ENCODE measurements around the gene ZNF831. TPM values are rescaled to one million over a fixed set of nuclear protein-coding genes. Genes with fewer than 3 reads are reported as not detected.

The ZNF831 gene
- total RNA-seq, 3 donors from 2014 or later (not counting 1 experiment from before 2014, with no cell fraction given), result 24.8 to 42.0 (median 40.2) TPM

GRCh38 chr20:59170406-59171349, 7.1 kb downstream of the ZNF831 start:
- WGBS (ENCODE audit: insufficient coverage), result 85% methylated on average over 6 of the region's 6 CpGs
- no peak for TF ChIP-seq CTCF (IDR thresholded peaks at IDR 0.05)
- H3K27ac Mint-ChIP-seq, result peak overlapping the region; percentile 81 to 100
- peaks cover 84 to 90% of the 10 kb centered on the region in 2 donors for H3K4me1 Mint-ChIP-seq
- H3K9me3 Mint-ChIP-seq, result peaks cover 0 to 3% of the 10 kb centered on the region in 2 donors
- H3K36me3 Mint-ChIP-seq, result no peaks in the 10 kb centered on the region
- DNase-seq (no peak), ATAC-seq (peak in 1 of 3 donors; percentile 32)
- H3K27me3 ChIP-seq (ENCODE audit: control insufficient read depth, insufficient read depth, low read length), result no peaks in the 10 kb centered on the region
- peaks cover 23% of the 10 kb centered on the region for H3K4me1 ChIP-seq (ENCODE audit: control insufficient read depth, insufficient read depth, low read length)
- no peak overlapping the region for H3K27ac ChIP-seq (ENCODE audit: low read length)
- H3K4me3 Mint-ChIP-seq, result no peak overlapping the region
- intact Hi-C loops (cut with micrococcal nuclease), result no loop called here
- peaks cover 18% of the 10 kb centered on the region for H3K36me3 ChIP-seq (ENCODE audit: control insufficient read depth, insufficient read depth, low read length)
- H3K4me3 ChIP-seq (ENCODE audit: low read length), result no peak overlapping the region
- no peaks in the 10 kb centered on the region for H3K9me3 ChIP-seq (ENCODE audit: control insufficient read depth, insufficient read depth, low read length)
- H3K27me3 Mint-ChIP-seq (ENCODE audit: low read depth in 2 of 2), result no peaks in the 10 kb centered on the region

- no peak for ATAC-seq
- peak overlapping the region; percentile 81 to 100 for H3K27ac Mint-ChIP-seq
- H3K4me3 Mint-ChIP-seq, result no peak overlapping the region
- peaks cover 83 to 90% of the 10 kb centered on the region in 2 donors for H3K4me1 Mint-ChIP-seq
- no peaks in the 10 kb centered on the region for H3K27me3 Mint-ChIP-seq (ENCODE audit: low read depth in 2 of 2)
- Histone ChIP-seq H3K9me3 (ENCODE audit: control insufficient read depth, insufficient read depth, low read length) (no peaks in the 10 kb centered on the region), H3K27ac (ENCODE audit: low read length) (no peak overlapping the region), H3K4me1 (ENCODE audit: control insufficient read depth, insufficient read depth, low read length) (peaks cover 28% of the 10 kb centered on the region), H3K4me3 (ENCODE audit: low read length) (no peak overlapping the region), H3K27me3 (ENCODE audit: control insufficient read depth, insufficient read depth, low read length) (no peaks in the 10 kb centered on the region), H3K36me3 (ENCODE audit: control insufficient read depth, insufficient read depth, low read length) (peaks cover 23% of the 10 kb centered on the region)
- no peak for TF ChIP-seq CTCF (IDR thresholded peaks at IDR 0.05)
- peaks cover 0 to 3% of the 10 kb centered on the region in 2 donors for H3K9me3 Mint-ChIP-seq
- DNase-seq, result no peak
- intact Hi-C loops (cut with micrococcal nuclease), result no loop called here
- 93% methylated on average over 8 of the region's 8 CpGs for WGBS (ENCODE audit: insufficient coverage)
- H3K36me3 Mint-ChIP-seq, result no peaks in the 10 kb centered on the region
Measured at GRCh38 chr20:59171986-59172385, 8.4 kb downstream of the ZNF831 start.

- Mint-ChIP-seq H3K27ac (peak overlapping the region; percentile 81 to 98), H3K27me3 (ENCODE audit: low read depth in 2 of 2) (no peaks in the 10 kb centered on the region), H3K4me1 (peaks cover 87 to 94% of the 10 kb centered on the region in 2 donors), H3K36me3 (no peaks in the 10 kb centered on the region), H3K4me3 (no peak overlapping the region), H3K9me3 (peaks cover 0 to 3% of the 10 kb centered on the region in 2 donors)
- Histone ChIP-seq H3K27ac (ENCODE audit: low read length) (no peak overlapping the region), H3K36me3 (ENCODE audit: control insufficient read depth, insufficient read depth, low read length) (peaks cover 23% of the 10 kb centered on the region), H3K9me3 (ENCODE audit: control insufficient read depth, insufficient read depth, low read length) (no peaks in the 10 kb centered on the region), H3K27me3 (ENCODE audit: control insufficient read depth, insufficient read depth, low read length) (no peaks in the 10 kb centered on the region), H3K4me3 (ENCODE audit: low read length) (no peak overlapping the region), H3K4me1 (ENCODE audit: control insufficient read depth, insufficient read depth, low read length) (peaks cover 49% of the 10 kb centered on the region)
- no peak for TF ChIP-seq CTCF (IDR thresholded peaks at IDR 0.05)
- ATAC-seq (no peak), DNase-seq (no peak)
- WGBS (ENCODE audit: insufficient coverage), result 71% methylated on average over 5 of the region's 7 CpGs
- intact Hi-C loops (cut with micrococcal nuclease), result no loop called here
Measured at GRCh38 chr20:59173938-59174491, 10.4 kb downstream of the ZNF831 start.

Measured in natural killer cell (primary cell).